ENCODE data around the gene ZNF195. TPM values are rescaled to one million over a fixed set of nuclear protein-coding genes. Genes with fewer than 3 reads are reported as not detected.
"Not testable (repeated sequence)": the region's sequence is repeated elsewhere in the genome, so short reads cannot be mapped to it uniquely, and the experiment has no call there.

Gene ZNF195
- total RNA-seq, 1 experiment from 2014 or later: 13.4 TPM

DNA sequence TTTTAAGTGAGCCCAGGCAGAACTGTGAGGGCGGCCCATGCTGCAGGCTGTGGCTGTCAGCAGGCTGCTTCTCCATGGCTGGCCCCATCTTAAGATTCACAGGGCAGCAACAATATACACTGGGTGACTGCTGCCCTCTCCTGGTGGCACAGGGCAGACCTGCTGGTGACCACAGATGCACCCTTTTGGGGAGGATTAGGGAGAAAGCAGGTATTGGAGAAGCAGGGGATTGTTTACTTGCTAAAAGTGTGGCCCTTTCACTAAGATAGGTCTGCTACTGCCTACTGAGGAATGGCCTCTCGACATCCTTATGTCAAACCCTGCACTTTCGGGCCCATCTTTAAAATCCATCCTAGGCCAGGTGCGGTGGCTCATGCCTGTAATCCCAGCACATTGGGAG is 38.1 kb upstream of the ZNF195 start:
- DNase-seq: peak in 1 of 2 experiments; percentile 56
- BruUV-seq (replicated peaks); H2AFZ ChIP-seq; H3K4me3 ChIP-seq; H3K4me2 ChIP-seq; H3K9me3 ChIP-seq (ENCODE audit: insufficient read depth, low read depth); H3K36me3 ChIP-seq (ENCODE audit: low read depth); H3K79me2 ChIP-seq (ENCODE audit: low read depth); H3K27me3 ChIP-seq (ENCODE audit: insufficient read depth, low read depth); POLR2A ChIA-PET (ENCODE audit: unreplicated experiment); CTCF ChIA-PET; H3K9me2 ChIP-seq (ENCODE audit: insufficient read depth); H3K27ac ChIP-seq; H3K4me1 ChIP-seq (replicated peaks; ENCODE audit: insufficient read depth); H3F3A ChIP-seq (ENCODE audit: insufficient read depth, low read depth); H4K20me1 ChIP-seq (ENCODE audit: insufficient read depth): not testable (repeated sequence)
- TF ChIP-seq, protein P1, sequence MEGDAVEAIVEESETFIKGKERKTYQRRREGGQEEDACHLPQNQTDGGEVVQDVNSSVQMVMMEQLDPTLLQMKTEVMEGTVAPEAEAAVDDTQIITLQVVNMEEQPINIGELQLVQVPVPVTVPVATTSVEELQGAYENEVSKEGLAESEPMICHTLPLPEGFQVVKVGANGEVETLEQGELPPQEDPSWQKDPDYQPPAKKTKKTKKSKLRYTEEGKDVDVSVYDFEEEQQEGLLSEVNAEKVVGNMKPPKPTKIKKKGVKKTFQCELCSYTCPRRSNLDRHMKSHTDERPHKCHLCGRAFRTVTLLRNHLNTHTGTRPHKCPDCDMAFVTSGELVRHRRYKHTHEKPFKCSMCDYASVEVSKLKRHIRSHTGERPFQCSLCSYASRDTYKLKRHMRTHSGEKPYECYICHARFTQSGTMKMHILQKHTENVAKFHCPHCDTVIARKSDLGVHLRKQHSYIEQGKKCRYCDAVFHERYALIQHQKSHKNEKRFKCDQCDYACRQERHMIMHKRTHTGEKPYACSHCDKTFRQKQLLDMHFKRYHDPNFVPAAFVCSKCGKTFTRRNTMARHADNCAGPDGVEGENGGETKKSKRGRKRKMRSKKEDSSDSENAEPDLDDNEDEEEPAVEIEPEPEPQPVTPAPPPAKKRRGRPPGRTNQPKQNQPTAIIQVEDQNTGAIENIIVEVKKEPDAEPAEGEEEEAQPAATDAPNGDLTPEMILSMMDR (conservative IDR thresholded peaks at IDR 0.05): peak; percentile 65
- intact Hi-C loops (cut with micrococcal nuclease; ENCODE audit: unreplicated experiment): loop anchor here (5.0 kb wide), 1 partner anchor 485 kb away; no protein-coding TSS in a partner anchor

DNA sequence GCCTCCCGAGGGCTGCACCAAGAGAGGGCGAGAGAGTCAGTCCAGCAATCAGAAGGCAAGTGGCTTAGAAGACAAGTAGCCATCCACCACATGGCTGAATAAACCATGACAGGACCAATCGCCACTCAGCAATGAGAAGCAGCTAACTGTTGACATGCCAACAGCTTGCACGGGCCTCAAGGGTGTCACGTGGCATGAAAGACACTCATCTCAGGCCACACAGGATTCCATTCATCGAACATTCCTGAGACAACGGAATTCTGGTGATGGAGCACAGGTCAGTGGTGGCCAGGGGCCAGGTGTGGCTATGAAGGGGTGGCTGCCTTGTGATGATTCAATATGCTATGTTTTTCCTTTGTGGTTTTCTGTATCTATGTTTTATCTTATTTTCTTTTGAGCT is 36.4 kb upstream of the ZNF195 start:
- H3K27me3 ChIP-seq (ENCODE audit: insufficient read depth, low read depth); H3K4me1 ChIP-seq (replicated peaks; ENCODE audit: insufficient read depth); H2AFZ ChIP-seq; DNase-seq; H3K9me3 ChIP-seq (ENCODE audit: insufficient read depth, low read depth); H4K20me1 ChIP-seq (ENCODE audit: insufficient read depth); H3K4me3 ChIP-seq; H3K9me2 ChIP-seq (ENCODE audit: insufficient read depth); CTCF ChIA-PET; H3K27ac ChIP-seq; H3F3A ChIP-seq (ENCODE audit: insufficient read depth, low read depth); POLR2A ChIA-PET (ENCODE audit: unreplicated experiment); BruUV-seq (replicated peaks); H3K79me2 ChIP-seq (ENCODE audit: low read depth); H3K4me2 ChIP-seq; H3K36me3 ChIP-seq (ENCODE audit: low read depth): not testable (repeated sequence)
- intact Hi-C loops (cut with micrococcal nuclease; ENCODE audit: unreplicated experiment): loop anchor here (5.0 kb wide), 1 partner anchor 483 kb away; no protein-coding TSS in a partner anchor

DNA sequence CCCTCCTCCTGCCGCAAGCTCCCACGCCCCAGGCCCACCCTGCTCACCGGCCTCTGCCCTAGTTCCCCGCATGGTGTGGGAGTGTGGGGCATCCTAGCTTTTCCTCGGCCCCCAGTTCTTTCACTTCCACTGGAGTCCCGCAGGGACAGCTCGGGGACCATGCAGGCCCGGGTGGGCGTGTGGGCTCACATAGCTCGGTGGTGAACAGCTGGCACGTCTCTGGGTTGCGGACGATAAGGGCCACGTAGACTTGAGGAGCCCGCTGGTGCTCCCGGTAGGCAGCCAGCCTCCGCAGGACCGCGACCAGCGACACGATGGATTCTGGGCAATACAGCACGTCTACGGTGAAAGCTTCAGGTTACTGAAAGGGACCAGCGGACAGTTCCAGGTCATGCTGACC is 34.7 kb upstream of the ZNF195 start:
- DNase-seq; H3K4me1 ChIP-seq (replicated peaks; ENCODE audit: insufficient read depth); H3K4me3 ChIP-seq; H3K27me3 ChIP-seq (ENCODE audit: insufficient read depth, low read depth); H4K20me1 ChIP-seq (ENCODE audit: insufficient read depth); H2AFZ ChIP-seq; POLR2A ChIA-PET (ENCODE audit: unreplicated experiment); H3K9me2 ChIP-seq (ENCODE audit: insufficient read depth); H3F3A ChIP-seq (ENCODE audit: insufficient read depth, low read depth); CTCF ChIA-PET; BruUV-seq (replicated peaks); H3K36me3 ChIP-seq (ENCODE audit: low read depth); H3K9me3 ChIP-seq (ENCODE audit: insufficient read depth, low read depth); H3K79me2 ChIP-seq (ENCODE audit: low read depth); intact Hi-C loops (cut with micrococcal nuclease; ENCODE audit: unreplicated experiment); H3K4me2 ChIP-seq; H3K27ac ChIP-seq: not testable (repeated sequence)

DNA sequence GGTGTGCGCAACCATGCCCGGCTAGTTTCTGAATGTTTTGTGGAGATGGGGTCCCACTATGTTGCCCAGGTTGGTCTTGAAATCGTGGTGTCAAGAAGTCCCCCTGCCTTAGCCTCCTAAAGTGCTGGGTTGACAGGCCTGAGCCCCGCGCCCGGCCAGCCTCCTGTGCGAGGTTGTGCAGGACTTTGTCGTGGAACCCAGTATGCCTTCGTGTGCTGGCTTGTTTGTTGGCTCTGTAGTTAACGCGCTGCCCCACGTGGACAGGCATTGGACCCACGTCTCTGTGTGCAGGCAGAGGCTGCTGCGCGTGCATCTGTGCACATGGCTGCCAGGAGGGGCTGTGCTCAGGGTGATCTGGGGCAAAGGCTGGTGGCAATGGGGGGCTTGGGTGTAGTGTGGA is 33.9 kb upstream of the ZNF195 start:
- no TSS peak for BruUV-seq (replicated peaks)
- no peaks in the 10 kb centered on the region for H3K9me3 ChIP-seq (ENCODE audit: insufficient read depth, low read depth)
- no peaks in the 10 kb centered on the region for H3K79me2 ChIP-seq (ENCODE audit: low read depth)
- no peaks in the 10 kb centered on the region for H4K20me1 ChIP-seq (ENCODE audit: insufficient read depth)
- H3K4me2 ChIP-seq: no peak overlapping the region
- intact Hi-C loops (cut with micrococcal nuclease; ENCODE audit: unreplicated experiment): no loop called here
- no peak for TF ChIP-seq EZH2 (IDR thresholded peaks at IDR 0.05; ENCODE audit: low read depth)
- TF ChIP-seq, protein P1 (conservative IDR thresholded peaks at IDR 0.05): no peak
- no peak overlapping the region for H3K4me3 ChIP-seq
- H3K36me3 ChIP-seq (ENCODE audit: low read depth): no peaks in the 10 kb centered on the region
- no peak overlapping the region for H2AFZ ChIP-seq
- H3K9me2 ChIP-seq (ENCODE audit: insufficient read depth): no peaks in the 10 kb centered on the region
- no peak overlapping the region for H3K27ac ChIP-seq
- CTCF ChIA-PET: interaction anchor here (0.7 kb wide), 1 partner anchor 260 kb away, joined by 15 read pairs; no protein-coding TSS in a partner anchor
- no peaks in the 10 kb centered on the region for H3F3A ChIP-seq (ENCODE audit: insufficient read depth, low read depth)
- no peaks in the 10 kb centered on the region for H3K4me1 ChIP-seq (replicated peaks; ENCODE audit: insufficient read depth)
- H3K27me3 ChIP-seq (ENCODE audit: insufficient read depth, low read depth): no peaks in the 10 kb centered on the region
- DNase-seq: no peak
- POLR2A ChIA-PET (ENCODE audit: unreplicated experiment): no interaction called here

Measured in PC-9 (cell line).